ENCODE results near the gene FASTKD2.

Gene FASTKD2

DNA sequence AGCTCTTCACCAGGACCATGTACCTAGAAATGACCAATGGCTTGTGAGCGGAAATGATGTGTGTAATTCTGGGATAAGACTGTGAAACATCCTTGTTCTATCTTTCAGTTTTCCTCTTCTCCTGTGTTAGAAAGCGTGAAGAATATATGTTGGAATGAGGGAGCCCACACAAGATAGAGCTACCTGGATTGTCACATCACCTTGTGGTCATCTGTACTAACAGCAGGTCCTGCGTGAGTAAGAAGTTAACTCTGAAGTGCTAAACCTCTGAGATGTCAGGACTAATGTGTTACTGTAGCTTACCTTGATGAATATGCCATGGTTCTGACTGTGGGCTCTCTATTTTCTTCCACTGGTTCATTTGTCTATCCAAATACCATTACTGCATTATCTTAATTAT, 75.6 kb downstream of the FASTKD2 start:
- no peak for DNase-seq

All from stimulated activated CD4-positive, alpha-beta T cell treated with anti-CD3 and anti-CD28 coated beads, Interleukin-4, amount 100 ng/mL, for 1 hour (primary cell).